Measurements from ENCODE around the gene AKAP8L. TPM values are rescaled to one million over a fixed set of nuclear protein-coding genes. Genes with fewer than 3 reads are reported as not detected.

AKAP8L gene
- total and polyA plus RNA-seq, 9 donors = 52.8 to 84.5 (median 70.1) TPM

GRCh38 chr19:15331419-15332310 lies 87.1 kb downstream of the AKAP8L start:
- H3K4me1 ChIP-seq (ENCODE audit: control insufficient read depth, insufficient read depth, low read length) = peaks cover 30% of the 10 kb centered on the region
- under 1% methylated on average over 95 of the region's 122 CpGs for WGBS (ENCODE audit: insufficient coverage)
- peak overlapping the region; percentile 90 for H3K4me3 ChIP-seq (ENCODE audit: low read length)
- H3K27me3 ChIP-seq (ENCODE audit: control insufficient read depth, insufficient read depth, low read length) = no peaks in the 10 kb centered on the region
- peak overlapping the region; percentile 64 for H3K27ac ChIP-seq (ENCODE audit: low read length)
- no peaks in the 10 kb centered on the region for H3K36me3 ChIP-seq (ENCODE audit: control insufficient read depth, insufficient read depth, low read length)
- no peaks in the 10 kb centered on the region for H3K9me3 ChIP-seq (replicated peaks; ENCODE audit: control insufficient read depth, low read depth, low read length)
- peak; percentile 65 for DNase-seq

GRCh38 chr19:15330801-15331418 lies 87.9 kb downstream of the AKAP8L start:
- H3K27ac ChIP-seq (ENCODE audit: low read length) = peak overlapping the region; percentile 64
- WGBS (ENCODE audit: insufficient coverage) = 26% methylated on average over 3 of the region's 17 CpGs
- H3K4me3 ChIP-seq (ENCODE audit: low read length) = peak overlapping the region; percentile 90
- H3K4me1 ChIP-seq (ENCODE audit: control insufficient read depth, insufficient read depth, low read length) = peaks cover 32% of the 10 kb centered on the region
- DNase-seq = peak; percentile 44
- H3K36me3 ChIP-seq (ENCODE audit: control insufficient read depth, insufficient read depth, low read length) = no peaks in the 10 kb centered on the region
- H3K27me3 ChIP-seq (ENCODE audit: control insufficient read depth, insufficient read depth, low read length) = no peaks in the 10 kb centered on the region
- no peaks in the 10 kb centered on the region for H3K9me3 ChIP-seq (replicated peaks; ENCODE audit: control insufficient read depth, low read depth, low read length)

Other genes starting within 250 kb of the AKAP8L start
- 63.1 TPM for gene NOTCH3, start 218.0 kb downstream of the AKAP8L start, total RNA-seq
- gene NOTCH3, start 218.0 kb downstream of the AKAP8L start, polyA plus RNA-seq (ENCODE audit: insufficient read depth in 1 of 8, insufficient read length in 8 of 8, low replicate concordance in 1 of 8) = 100 to 1,000 TPM; 118 to 241 (median 182) TPM
- 0.13 TPM for gene EPHX3, start 186.5 kb downstream of the AKAP8L start, total RNA-seq
- gene EPHX3, start 186.5 kb downstream of the AKAP8L start, polyA plus RNA-seq (ENCODE audit: insufficient read depth in 1 of 8, insufficient read length in 8 of 8, low replicate concordance in 1 of 8) = 1 to 10 TPM in 1 of 8 donors, under 1 TPM in 7; 0.35 to 1.7 (median 0.61) TPM
- 14.5 TPM for gene BRD4, start 86.4 kb downstream of the AKAP8L start, total RNA-seq
- gene BRD4, start 86.4 kb downstream of the AKAP8L start, polyA plus RNA-seq (ENCODE audit: insufficient read depth in 1 of 8, insufficient read length in 8 of 8, low replicate concordance in 1 of 8) = 10 to 100 TPM; 25.5 to 51.5 (median 38.1) TPM
- gene AKAP8, start 39.2 kb downstream of the AKAP8L start, total RNA-seq = 16.4 TPM
- 10 to 100 TPM; 17.1 to 22.9 (median 19.5) TPM for gene AKAP8, start 39.2 kb downstream of the AKAP8L start, polyA plus RNA-seq (ENCODE audit: insufficient read depth in 1 of 8, insufficient read length in 8 of 8, low replicate concordance in 1 of 8)
- 6.8 TPM for gene WIZ, start 31.0 kb upstream of the AKAP8L start, total RNA-seq
- 10 to 100 TPM; 24.4 to 38.1 (median 32.7) TPM for gene WIZ, start 31.0 kb upstream of the AKAP8L start, polyA plus RNA-seq (ENCODE audit: insufficient read depth in 1 of 8, insufficient read length in 8 of 8, low replicate concordance in 1 of 8)
- 0.71 TPM for gene RASAL3, start 45.6 kb upstream of the AKAP8L start, total RNA-seq
- gene RASAL3, start 45.6 kb upstream of the AKAP8L start, polyA plus RNA-seq (ENCODE audit: insufficient read depth in 1 of 8, insufficient read length in 8 of 8, low replicate concordance in 1 of 8) = 1 to 10 TPM in 5 of 8 donors, under 1 TPM in 3; 0.80 to 2.0 (median 1.1) TPM
- not detected for gene PGLYRP2, start 60.5 kb upstream of the AKAP8L start, total RNA-seq
- gene PGLYRP2, start 60.5 kb upstream of the AKAP8L start, polyA plus RNA-seq (ENCODE audit: insufficient read depth in 1 of 8, insufficient read length in 8 of 8, low replicate concordance in 1 of 8) = under 1 TPM in 1 of 8 donors, not detected in 7; 0.28 TPM
- gene CYP4F22, start 89.5 kb upstream of the AKAP8L start, total RNA-seq = not detected
- under 1 TPM in 2 of 8 donors, not detected in 6; 0.11 to 0.44 TPM for gene CYP4F22, start 89.5 kb upstream of the AKAP8L start, polyA plus RNA-seq (ENCODE audit: insufficient read depth in 1 of 8, insufficient read length in 8 of 8, low replicate concordance in 1 of 8)
- not detected for gene CYP4F8, start 196.2 kb upstream of the AKAP8L start, total RNA-seq
- under 1 TPM in 1 of 8 donors, not detected in 7; 1.00 TPM for gene CYP4F8, start 196.2 kb upstream of the AKAP8L start, polyA plus RNA-seq (ENCODE audit: insufficient read depth in 1 of 8, insufficient read length in 8 of 8, low replicate concordance in 1 of 8)
- gene CYP4F3, start 221.9 kb upstream of the AKAP8L start, total RNA-seq = 0.04 TPM
- under 1 TPM; 0.07 to 0.44 (median 0.15) TPM for gene CYP4F3, start 221.9 kb upstream of the AKAP8L start, polyA plus RNA-seq (ENCODE audit: insufficient read depth in 1 of 8, insufficient read length in 8 of 8, low replicate concordance in 1 of 8)

Measured in muscle of leg (tissue), 11 donors.